ENCODE results near the gene SLC10A7. TPM values are rescaled to one million over a fixed set of nuclear protein-coding genes. Genes with fewer than 3 reads are reported as not detected.

SLC10A7 gene, protein sequence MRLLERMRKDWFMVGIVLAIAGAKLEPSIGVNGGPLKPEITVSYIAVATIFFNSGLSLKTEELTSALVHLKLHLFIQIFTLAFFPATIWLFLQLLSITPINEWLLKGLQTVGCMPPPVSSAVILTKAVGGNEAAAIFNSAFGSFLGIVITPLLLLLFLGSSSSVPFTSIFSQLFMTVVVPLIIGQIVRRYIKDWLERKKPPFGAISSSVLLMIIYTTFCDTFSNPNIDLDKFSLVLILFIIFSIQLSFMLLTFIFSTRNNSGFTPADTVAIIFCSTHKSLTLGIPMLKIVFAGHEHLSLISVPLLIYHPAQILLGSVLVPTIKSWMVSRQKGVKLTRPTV
- total RNA-seq (15.1 TPM), polyA plus RNA-seq (ENCODE audit: insufficient read depth, low read depth, low replicate concordance) (1.9 TPM)
- long read RNA-seq, donor 1, partial matches to known transcripts, result 0 of 1 reads
- long read RNA-seq, donor 1, other reads (novel, unspliced or antisense), result 0 of 1 reads
- long read RNA-seq, donor 2, partial matches to known transcripts, result 0 of 2 reads
- long read RNA-seq, donor 2, other reads (novel, unspliced or antisense), result 0 of 2 reads
- long read RNA-seq, donor 3, partial matches to known transcripts, result 0 of 1 reads
- long read RNA-seq, donor 3, other reads (novel, unspliced or antisense), result 0 of 1 reads
- long read RNA-seq, donor 4, partial matches to known transcripts, result 0 of 1 reads
- long read RNA-seq, donor 4, other reads (novel, unspliced or antisense), result 0 of 1 reads
- long read RNA-seq, donor 5, result 0 reads
- long read RNA-seq, donor 6, partial matches to known transcripts, result 0 of 2 reads
- long read RNA-seq, donor 6, other reads (novel, unspliced or antisense), result 0 of 2 reads
- long read RNA-seq, donor 7, partial matches to known transcripts, result 1 of 6 reads
- long read RNA-seq, donor 7, other reads (novel, unspliced or antisense), result 1 of 6 reads
- long read RNA-seq, donor 8, partial matches to known transcripts, result 0 of 2 reads
- long read RNA-seq, donor 8, other reads (novel, unspliced or antisense), result 0 of 2 reads
- long read RNA-seq, donor 9, result 0 reads
- long read RNA-seq, donor 10, result 0 reads

DNA sequence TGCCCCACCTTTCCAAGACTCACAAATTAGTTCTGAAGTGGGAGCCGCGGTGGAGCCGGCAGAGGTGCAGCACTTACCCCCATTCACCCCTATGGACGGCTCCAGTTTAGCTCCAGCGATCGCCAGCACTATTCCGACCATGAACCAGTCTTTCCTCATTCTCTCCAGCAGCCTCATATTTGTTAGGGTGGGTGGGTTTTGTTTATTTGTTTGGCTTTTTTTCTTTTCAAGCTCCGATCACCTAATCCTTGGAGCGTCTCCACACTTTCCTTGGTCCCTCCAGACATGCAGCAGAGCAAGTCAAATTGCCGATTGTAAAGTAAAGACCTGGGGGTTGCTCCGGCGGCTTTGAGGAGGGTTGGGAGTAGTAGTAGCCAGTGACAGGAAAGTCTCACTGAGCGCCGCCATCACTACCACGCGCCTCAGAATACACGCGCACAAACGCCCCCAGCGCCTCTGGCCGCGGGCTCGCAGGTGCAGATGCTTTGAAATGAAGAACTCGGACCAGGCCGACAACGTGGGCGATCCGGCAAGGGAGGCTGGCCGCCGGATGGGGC is at the start of gene SLC10A7:
SLC10A7 (minus strand) TSS at position 400 of the 557 bp plus-strand sequence; CDS start at position 177, 223 bp downstream.
- no peaks in the 10 kb centered on the region for H3K36me3 ChIP-seq (ENCODE audit: control insufficient read depth in 2 of 3, insufficient read depth in 3 of 3, low read length in 3 of 3)
- H3K9ac ChIP-seq (ENCODE audit: low read length in 3 of 3), result peak within 1 kb of the TSS; percentile 90 to 91 (median 90)
- H3K9me3 ChIP-seq (ENCODE audit: control insufficient read depth in 2 of 3, insufficient read depth in 1 of 3, low read length in 3 of 3), result no peaks in the 10 kb centered on the region
- peak within 1 kb of the TSS; percentile 86 to 96 (median 96) for H3K4me3 ChIP-seq (ENCODE audit: low read length in 3 of 3)
- FAIRE-seq (no peak), DNase-seq (peak; percentile 84 to 92 (median 86))
- H3K4me1 ChIP-seq (ENCODE audit: control insufficient read depth in 2 of 3, insufficient read depth in 2 of 3, low read depth in 1 of 3, low read length in 3 of 3), result peaks cover 2 to 7% (median 2%) of the 10 kb centered on the region in 3 donors
- TF ChIP-seq, protein P1, sequence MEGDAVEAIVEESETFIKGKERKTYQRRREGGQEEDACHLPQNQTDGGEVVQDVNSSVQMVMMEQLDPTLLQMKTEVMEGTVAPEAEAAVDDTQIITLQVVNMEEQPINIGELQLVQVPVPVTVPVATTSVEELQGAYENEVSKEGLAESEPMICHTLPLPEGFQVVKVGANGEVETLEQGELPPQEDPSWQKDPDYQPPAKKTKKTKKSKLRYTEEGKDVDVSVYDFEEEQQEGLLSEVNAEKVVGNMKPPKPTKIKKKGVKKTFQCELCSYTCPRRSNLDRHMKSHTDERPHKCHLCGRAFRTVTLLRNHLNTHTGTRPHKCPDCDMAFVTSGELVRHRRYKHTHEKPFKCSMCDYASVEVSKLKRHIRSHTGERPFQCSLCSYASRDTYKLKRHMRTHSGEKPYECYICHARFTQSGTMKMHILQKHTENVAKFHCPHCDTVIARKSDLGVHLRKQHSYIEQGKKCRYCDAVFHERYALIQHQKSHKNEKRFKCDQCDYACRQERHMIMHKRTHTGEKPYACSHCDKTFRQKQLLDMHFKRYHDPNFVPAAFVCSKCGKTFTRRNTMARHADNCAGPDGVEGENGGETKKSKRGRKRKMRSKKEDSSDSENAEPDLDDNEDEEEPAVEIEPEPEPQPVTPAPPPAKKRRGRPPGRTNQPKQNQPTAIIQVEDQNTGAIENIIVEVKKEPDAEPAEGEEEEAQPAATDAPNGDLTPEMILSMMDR (IDR thresholded peaks at IDR 0.05; ENCODE audit: borderline replicate concordance, extremely low read depth, insufficient read depth), result no peak
- H3K27ac ChIP-seq (ENCODE audit: low read depth in 2 of 2, low read length in 2 of 2), result peak within 1 kb of the TSS; percentile 54 to 56
- no peaks in the 10 kb centered on the region for H3K27me3 ChIP-seq (ENCODE audit: control insufficient read depth, insufficient read depth, low read length)
- intact Hi-C loops (cut with DNase I), result no loop called here

DNA sequence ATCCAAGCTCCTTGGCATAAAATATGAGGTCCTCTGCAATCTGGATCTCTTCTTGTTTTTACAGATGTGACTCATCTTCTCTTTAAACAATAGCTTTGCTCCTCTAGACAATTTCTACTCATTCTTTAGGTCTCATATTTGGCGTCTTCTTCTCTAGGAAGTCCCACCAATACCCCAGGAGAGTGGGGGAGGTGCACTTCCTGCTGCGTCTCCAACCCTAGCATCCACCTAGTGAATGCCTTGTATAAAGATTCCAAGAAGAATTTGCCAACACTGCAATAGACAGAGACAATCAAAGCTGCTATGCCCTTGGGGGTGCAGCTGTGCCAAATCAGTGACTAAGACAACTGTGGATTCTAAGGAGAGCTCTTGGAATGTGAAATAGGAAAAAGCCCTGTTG is 45.7 kb upstream of the SLC10A7 start:
- TF ChIP-seq, protein P1 (IDR thresholded peaks at IDR 0.05; ENCODE audit: borderline replicate concordance, extremely low read depth, insufficient read depth), result no peak
- DNase-seq (no peak), FAIRE-seq (no peak)
- no peaks in the 10 kb centered on the region for H3K36me3 ChIP-seq (ENCODE audit: control insufficient read depth in 2 of 3, insufficient read depth in 3 of 3, low read length in 3 of 3)
- H3K9me3 ChIP-seq (ENCODE audit: control insufficient read depth in 2 of 3, insufficient read depth in 1 of 3, low read length in 3 of 3), result no peaks in the 10 kb centered on the region
- H3K4me3 ChIP-seq (ENCODE audit: low read length in 3 of 3), result no peak overlapping the region
- no peak overlapping the region for H3K9ac ChIP-seq (ENCODE audit: low read length in 3 of 3)
- no peaks in the 10 kb centered on the region for H3K4me1 ChIP-seq (ENCODE audit: control insufficient read depth in 2 of 3, insufficient read depth in 2 of 3, low read depth in 1 of 3, low read length in 3 of 3)
- H3K27me3 ChIP-seq (ENCODE audit: control insufficient read depth, insufficient read depth, low read length), result no peaks in the 10 kb centered on the region
- intact Hi-C loops (cut with DNase I), result no loop called here
- no peak overlapping the region for H3K27ac ChIP-seq (ENCODE audit: low read depth in 2 of 2, low read length in 2 of 2)

DNA sequence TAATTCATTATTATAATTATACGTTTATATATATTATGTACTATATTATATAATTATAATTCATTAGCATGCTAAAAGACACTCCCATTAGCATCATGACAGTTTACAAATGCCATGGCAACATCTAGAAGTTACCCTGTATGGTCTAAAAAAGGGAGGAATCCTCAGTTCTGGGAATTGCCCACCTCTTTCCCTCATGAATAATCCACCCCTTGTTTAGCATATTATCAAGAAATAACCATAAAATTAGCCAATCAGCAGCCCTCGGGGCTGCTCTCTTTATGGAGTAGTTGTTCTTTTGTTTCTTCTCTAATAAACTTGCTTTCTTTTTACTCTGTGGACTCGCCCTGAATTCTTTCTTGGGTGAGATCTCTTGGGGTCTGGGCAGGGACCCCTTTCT is 42.8 kb upstream of the SLC10A7 start:
- intact Hi-C loops (cut with DNase I), result no loop called here

More for the DNA sequence above, 42.8 kb upstream of the SLC10A7 start:
- Histone ChIP-seq H3K4me1 (ENCODE audit: control insufficient read depth in 2 of 3, insufficient read depth in 2 of 3, low read depth in 1 of 3, low read length in 3 of 3) (no peaks in the 10 kb centered on the region), H3K4me3 (ENCODE audit: low read length in 3 of 3) (no peak overlapping the region), H3K9me3 (ENCODE audit: control insufficient read depth in 2 of 3, insufficient read depth in 1 of 3, low read length in 3 of 3) (no peaks in the 10 kb centered on the region), H3K27ac (ENCODE audit: low read depth in 2 of 2, low read length in 2 of 2) (no peak overlapping the region), H3K36me3 (ENCODE audit: control insufficient read depth in 2 of 3, insufficient read depth in 3 of 3, low read length in 3 of 3) (no peaks in the 10 kb centered on the region), H3K27me3 (ENCODE audit: control insufficient read depth, insufficient read depth, low read length) (no peaks in the 10 kb centered on the region), H3K9ac (ENCODE audit: low read length in 3 of 3) (no peak overlapping the region)
- TF ChIP-seq, protein P1 (IDR thresholded peaks at IDR 0.05; ENCODE audit: borderline replicate concordance, extremely low read depth, insufficient read depth), result no peak
- no peak for DNase-seq
- no peak for FAIRE-seq
